ENCODE results near the gene BMPR1B.

The BMPR1B gene

DNA sequence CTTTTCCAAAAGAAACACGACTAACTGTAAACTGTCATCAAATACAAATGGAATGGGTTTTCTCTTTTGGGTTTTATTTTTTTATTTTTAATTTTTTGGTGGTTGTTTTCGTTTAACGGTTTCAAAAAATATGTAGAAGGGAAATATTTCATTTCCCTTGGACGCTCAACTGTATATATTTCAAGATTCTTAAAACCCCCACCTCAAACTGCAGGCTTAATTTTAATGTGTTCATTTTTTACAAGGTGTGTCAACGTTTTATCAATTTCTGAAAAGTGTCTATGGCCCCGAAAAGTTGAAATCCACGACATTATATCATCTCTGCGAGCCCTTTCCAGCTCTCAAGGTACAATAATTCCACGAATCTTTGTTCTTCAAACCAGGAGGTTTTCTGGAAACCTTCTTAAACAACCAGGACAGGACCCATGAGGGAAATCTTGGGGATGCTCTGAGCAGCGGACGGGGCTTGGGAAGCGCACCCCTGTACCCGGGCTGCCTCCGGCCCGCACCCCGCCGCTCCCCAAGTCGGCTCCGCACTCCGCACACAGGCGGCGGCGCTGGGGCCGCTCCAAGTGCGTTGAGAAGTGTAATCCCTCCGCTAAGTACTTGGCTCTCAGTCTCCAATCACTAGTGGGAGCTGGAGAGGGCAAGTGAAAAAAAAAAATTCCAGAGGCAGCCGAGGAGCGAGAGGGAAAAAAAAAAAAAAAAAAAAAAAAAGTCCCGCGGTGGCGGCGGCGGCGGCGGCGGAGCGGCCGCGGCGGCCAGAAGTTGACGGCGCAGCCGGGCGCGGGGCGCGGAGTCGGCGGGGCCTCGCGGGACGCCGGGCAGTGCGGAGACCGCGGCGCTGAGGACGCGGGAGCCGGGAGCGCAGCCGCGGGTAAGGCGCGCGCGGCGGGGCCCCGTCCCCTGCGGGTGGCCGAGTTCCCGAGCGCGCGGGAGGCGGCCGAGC is at the start of gene BMPR1B:
TSS of gene BMPR1B (plus strand) at position 764 of the 949 bp plus-strand sequence. CDS start 346,470 bp downstream, outside the sequence.
- peak in 1 of 2 donors; percentile 6 for DNase-seq

DNA sequence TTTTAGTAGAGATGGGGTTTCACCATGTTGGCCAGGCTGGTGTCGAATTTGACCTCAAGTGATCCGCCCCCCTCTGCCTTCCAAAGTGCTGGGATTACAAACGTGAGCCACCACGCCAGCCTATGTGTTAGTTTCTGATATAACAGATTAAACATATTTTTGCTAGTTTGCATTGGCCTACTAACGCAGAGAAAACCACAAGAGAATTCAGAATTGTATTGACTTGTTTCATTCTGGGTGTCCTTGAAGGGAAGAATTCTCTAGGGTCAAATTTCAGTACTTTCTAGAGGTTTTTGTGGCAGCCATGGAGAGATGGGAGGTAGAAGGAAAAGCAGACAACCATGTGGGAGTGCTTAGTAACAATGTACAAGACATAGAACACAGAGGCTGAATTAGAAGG is 46.1 kb upstream of the BMPR1B start:
- no peak for DNase-seq

DNA sequence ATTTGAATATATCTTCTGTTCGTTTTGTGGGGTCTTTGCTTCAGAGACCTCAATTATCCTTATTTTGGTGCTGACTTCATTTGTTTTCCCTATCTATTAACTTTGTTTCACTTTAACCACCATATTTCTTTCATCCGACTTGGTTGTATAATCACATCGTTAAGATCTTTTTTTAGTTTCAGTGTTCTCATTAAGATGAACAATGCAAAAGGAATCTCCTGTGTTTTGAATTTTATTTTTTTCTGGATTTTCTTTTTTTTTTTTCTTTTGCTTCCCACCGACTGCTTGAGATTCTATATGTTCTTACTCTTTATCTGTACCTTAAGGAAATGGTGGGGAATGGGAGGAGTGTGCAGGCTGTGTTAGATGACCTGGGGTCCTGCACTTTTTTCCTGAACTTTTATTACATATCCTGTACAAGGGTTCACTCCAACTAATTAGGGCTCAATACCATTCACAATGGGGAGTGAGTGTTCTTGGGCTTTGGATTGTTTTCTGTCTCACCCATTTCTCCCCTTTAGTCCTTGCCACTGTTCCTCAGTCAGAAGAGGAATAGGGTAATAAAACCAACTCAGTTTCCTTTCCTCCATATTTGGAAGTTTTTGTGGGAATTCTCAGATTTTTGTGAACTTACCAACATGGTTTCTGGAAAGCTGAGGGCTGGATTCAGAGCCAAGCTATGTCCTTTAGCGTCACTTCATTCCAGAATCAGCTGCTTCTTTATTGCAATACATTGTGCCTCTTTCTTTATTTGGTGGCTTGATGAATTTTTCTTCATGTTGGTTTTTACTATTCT is 43.2 kb upstream of the BMPR1B start:
- DNase-seq = no peak

DNA sequence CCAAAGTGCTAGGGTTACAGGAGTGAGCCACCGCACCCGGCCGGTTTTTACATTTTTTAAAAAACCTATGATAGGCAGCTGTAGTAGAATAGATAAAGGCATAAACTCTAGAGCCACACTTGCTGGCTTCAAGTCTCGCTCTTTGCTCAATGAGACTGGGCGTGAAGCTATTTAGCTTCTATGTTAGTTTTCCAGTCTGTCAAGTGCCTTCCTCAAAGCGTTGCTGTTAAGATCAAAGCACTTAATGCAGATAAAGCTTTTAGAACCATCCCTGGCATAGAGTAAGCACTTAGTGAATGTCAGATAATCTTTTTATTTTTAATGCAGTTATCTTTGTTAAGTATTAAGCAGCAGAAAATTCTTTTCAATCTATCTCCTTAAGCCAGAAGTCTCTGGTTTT is 42.0 kb upstream of the BMPR1B start:
- DNase-seq = no peak

DNA sequence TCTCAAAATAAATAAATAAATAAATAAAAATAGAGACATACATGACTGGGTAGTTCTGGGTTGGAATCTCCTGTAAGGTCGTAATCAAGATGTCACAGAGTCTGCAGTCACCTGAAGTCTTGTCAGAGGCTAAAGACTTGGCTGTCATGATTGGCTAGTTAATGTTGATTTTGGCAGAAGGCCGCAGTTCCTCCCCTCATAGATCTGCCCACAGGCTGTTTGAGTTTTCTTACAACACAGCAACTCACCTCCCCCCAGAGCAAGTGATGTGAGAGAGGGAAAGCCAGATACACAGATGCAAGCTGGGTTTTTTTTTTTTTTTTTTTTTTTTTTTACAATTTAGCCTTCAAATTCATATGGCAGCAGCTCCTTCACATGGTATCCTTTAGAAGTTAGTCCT is 36.4 kb upstream of the BMPR1B start:
- no peak for DNase-seq

DNA sequence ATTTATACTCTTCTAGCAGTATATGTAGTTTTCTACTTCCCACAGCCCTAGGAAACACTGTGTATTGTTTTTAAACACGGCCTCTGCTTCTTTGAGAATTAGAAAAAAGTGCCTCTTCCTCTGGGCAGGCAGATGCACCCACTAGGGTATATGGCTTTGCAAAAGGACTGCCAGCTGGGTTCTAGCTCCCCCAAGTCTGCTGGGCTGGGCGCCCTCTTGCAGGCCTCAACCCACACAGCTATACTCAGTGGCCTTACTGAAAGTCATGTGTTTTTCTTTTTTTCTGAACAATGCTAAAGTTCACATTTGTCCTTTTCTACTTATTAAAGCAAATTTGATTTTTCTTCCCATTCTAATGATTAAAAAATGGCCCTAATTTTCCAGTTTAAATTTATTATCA is 35.5 kb upstream of the BMPR1B start:
- DNase-seq = no peak

DNA sequence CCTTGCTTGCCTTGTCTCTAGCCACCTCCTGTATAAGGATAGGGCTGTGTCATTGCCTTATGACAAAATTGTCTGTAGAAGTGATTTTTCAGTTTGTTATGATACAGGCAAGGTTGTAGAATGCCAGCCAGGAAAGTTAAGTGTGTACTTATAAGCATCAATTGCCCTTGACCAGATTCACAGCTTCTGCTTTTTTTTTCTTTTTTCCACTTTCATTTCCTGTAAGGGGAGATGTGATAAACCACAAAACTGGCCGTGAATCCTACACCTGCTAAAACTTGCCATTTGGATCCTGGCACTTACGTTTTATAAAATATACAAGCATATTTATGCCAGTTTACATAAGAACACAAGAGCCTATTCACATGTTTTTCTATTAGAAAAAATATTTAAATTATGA is 35.0 kb upstream of the BMPR1B start:
- no peak for DNase-seq

DNA sequence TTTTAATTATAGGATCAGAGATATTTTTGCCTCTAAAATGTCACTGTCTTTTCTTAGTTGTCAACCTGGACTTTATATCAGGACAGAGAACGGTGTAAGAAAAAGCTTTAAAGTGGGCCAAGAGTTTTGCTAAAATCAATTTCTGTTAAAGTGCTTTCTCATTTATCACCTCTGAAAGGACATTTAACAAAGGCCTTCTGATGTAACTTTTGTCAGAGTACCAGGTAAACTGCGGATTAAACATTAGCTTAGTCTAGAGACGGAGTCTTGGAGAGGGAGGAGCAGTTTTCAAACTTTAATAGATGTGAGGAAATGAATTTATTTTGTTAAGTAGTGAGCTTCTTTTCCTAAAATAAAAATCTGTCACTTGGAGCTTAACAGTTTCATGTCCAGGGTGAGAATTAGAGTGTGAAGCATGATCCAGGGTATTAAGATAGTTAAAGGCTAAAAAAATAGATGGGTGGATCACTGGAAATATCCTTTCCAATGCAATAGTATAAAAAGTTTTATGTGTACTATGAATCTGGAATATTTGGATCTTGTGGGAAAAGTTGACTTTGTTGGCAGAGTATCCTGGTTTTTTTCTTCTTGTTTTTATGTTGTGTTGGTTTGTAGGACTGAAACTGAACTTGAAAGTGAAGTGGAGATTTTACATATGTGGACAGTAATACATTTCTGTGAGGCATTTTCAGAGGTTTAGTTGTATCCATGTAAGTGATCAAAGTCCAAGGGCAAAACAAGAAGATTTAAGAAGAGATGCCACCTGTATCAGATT is 33.6 kb upstream of the BMPR1B start:
- DNase-seq = no peak

DNA sequence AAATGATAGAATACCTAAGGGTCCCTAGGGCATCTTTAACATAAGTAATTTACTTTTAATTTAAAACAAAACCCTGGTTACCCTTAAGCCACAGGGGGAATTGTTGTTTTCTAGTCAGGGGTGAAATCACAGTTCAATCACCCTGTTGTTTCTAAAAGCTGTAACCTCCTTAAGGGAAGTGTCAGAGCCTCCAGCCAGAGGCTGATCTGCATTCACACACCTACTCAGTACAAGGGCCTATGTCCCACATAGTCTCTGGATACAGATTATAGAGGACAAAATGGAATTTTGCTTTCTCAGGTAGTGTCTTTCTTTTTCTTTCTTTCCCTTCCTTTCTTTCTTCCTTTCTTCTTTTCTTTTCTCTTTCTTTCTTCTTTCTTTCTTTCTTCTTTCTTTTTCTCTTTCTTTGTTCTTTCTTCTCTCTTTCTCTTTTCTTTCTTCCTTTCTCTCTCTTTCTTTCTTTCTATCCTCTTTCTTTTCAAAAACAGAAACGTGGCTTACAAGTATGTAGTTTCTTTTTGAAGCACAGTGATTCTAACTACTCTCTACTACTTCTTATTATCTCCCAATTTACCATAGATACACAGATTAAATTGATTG is 31.1 kb upstream of the BMPR1B start:
- DNase-seq = no peak

DNA sequence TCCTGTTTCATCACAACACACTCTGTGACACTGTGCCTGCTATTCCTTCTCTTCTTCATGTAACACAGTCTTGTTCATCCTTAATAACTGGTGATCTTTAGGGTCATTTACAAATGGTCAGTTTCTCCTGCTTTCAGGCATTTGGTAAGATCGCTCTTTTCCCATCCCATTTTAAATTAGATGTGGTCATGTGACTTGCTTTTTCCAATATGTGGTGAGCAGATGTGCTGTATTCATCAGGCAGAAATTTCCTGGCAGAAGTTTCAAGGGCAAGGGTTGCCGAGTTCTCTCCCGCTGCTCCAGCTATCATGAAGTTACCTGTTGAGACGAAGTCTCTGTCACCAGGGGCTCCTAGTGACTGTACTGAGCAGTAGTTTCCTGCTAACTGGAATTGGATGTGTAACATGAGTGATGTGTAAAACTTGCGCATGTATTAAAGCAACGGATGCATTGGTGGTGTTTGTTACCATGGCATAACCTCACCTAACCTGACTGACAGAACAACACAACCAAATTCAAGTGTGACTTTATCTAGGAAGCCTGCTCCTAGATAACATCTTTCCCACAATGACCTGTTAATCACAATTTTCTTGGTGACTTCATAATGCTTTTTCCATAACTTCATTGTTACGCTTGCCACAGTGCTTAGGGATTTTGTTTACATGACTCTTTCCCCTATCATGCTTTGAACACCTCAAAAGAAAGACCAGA is 29.5 kb upstream of the BMPR1B start:
- DNase-seq = no peak

DNA sequence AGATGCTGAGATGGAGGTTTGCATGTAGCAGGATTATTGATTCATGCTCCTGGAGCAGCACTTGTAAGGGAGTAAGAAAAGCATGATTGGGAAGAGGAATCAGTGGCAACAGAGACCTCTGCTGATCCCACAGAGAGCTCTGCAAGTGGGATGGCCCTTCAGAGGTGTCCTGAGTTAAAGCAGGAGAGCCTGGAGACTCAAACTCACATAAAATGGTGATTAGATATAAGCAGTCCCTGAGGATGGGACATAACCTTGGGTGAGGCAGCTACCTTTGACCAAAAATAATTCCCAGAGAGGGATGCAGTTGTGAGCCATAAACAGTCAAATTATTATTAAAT is 25.4 kb upstream of the BMPR1B start:
- no peak for DNase-seq

DNA sequence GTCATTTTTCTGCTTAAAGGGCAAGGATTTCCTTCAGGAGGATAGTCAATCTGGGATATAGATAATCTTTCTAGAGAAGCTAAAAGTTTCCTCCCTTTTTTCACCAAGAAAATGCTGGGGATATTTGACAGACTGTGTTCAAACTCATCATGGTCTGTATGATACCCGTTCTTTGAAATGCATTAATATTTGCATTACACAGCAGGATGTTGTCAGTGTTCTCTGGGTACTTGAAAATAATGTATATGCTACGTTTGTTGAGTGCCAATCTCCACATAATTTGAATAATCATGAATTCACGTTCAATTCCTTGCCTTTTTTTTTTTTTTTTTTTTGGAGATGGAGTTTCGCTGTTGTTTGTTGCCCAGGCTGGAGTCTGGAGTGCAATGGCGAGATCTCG is 18.0 kb upstream of the BMPR1B start:
- DNase-seq = no peak

DNA sequence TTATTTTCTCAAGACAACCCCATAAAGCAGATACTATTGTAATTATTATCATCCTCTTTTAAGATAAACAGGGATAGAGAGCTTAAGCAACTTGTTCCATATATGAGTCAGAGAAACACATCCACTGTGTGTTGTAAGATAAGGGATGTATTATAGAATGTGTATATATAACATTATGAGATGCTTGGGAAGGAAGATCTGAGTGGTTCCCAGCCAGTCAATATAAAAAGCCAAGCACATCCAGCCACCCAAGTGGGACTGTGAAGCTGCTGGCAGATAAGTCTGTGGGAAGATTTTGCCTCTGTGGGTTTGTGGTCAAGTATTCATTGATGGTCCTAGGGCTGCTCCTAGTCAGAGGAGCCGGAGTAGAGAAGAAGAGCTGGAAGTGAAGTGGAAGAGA is 16.5 kb upstream of the BMPR1B start:
- DNase-seq = no peak

DNA sequence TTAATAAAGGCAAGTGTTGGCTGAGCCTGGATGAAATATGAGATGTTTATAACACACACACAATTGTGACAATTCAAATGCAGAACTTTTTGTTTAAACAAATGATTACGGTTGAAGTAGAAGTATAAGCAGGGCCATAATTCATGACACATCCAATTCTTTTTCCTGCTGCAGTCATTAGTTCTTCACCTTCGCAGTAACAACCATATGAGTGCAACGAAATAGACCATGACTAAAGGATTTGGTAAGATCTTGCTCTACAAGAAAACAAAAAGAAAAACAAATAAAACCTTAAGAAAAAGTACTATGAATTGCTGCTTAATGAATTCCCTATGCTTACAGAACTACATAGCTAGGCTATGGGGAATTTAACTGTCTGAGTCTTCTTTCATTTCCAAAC is 13.9 kb upstream of the BMPR1B start:
- DNase-seq = no peak

DNA sequence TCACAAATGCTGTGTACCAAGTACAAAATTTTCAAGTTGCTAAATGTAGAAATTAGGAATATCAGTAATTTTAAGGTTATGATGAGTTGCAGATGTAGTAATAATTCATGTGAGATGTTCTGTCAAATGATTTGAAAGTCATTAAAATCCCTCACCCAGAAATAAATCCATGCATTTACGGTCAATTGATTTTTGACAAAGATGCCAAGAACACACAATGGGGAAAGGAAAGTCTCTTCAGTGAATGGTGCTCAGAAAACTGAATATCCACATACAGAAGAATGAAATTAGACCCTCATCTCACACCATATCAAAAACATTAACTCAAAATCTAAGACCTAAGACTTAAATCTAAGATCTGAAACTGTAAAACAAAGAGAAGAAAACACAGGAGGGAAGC is 12.9 kb upstream of the BMPR1B start:
- DNase-seq = no peak

DNA sequence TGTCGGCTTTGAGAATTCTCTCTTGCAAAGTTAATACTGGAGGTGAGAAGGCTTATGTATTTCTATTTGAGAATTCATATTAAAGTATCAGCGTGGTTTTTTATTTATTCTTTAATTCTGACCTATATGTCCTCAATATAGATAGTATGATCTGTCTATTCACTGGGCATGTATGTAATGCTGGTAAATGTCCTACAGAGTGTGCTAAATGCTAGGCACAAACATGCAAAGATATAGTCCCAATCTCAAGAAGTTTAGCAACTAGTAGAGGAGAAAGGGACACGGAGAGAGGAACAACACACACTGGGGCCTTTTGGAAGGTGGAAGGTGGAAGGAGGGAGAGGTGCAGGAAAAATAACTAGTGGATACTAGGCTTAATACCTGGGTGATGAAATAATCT is 11.0 kb upstream of the BMPR1B start:
- DNase-seq = no peak

DNA sequence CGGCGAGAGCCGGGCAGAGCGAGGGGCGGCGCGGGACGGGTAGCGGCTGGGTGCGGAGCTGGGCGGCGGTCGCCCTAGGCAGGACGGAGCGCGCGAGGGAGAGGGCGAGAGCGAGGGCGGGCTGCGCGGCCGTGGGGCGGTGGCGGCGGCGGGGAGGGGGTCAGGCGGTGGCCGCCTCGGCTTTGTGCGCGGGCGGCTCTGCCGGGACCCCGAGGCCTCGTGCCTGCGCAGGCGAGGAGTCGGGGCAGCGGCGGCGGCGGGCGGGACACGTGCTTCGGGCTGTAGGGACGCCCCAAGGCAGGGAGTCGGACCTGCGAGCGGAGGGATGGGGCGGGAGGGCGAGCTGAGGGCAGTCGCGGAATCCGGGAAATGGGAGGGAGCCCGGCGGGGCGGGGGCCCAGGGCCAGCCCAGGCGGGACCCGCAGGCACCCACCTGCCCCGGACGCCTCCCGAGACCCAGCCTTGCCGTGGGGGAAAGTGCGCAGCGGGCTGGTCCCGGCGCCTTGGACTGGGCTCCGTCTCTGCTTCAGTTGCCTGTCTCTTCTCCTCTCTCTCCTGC is 465 bp downstream of the BMPR1B start:
- DNase-seq = peak in 1 of 2 donors; percentile 24

DNA sequence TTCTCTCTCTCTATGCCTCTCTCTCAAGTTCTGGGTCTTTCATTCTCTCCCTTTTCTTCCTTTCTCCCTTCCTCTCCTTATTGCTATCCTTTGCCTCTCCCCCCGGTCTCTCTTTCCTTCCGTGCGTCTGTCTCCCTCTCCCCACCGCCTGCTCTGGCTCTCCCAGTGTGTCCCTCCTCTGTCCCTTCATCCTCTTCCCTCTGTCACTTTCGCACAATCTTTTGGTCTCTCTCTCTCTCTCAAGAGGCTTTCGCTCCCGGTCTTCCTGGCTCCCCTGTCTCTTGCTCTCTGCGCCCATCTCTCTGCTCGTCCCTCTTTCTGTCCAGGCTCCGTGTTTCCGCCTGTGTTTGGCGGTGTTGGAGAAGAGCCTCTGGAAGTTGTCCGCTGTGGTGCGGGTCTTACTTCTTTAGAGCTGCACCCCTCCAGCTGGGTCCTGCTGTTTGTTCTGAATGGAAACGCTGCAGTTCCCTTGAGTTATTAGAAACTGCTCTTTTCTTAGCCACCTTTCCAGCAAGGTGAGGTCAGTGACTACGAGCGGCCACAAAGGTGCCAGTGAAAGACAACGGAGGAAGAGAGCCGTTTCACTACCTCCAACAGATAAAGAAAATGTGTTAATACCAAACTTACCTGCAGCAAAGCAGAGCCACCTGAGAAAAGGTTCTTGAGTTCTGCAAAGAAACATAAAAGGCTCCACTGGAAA is 1.1 kb downstream of the BMPR1B start:
- no peak for DNase-seq

DNA sequence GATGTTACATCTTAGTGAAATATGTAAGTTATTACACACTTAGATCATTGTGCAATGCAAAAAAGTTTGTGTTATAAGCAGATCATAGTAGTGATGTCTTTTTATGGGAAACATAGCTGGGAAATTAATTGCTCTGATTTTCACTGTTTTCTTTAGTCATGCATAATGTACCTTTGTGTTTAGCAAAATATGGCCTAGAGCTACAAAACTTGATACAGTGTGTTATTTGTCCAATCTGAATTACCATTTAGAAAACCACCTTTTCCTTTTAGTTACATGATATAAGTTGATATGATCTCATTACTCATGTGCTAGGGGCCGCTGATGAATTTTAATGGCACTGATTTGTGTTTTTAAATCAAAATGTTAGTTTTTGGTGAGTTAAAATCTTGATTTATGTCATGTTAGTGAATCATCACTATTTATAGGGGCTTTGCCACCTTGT is 2.0 kb downstream of the BMPR1B start:
- no peak for DNase-seq

DNA sequence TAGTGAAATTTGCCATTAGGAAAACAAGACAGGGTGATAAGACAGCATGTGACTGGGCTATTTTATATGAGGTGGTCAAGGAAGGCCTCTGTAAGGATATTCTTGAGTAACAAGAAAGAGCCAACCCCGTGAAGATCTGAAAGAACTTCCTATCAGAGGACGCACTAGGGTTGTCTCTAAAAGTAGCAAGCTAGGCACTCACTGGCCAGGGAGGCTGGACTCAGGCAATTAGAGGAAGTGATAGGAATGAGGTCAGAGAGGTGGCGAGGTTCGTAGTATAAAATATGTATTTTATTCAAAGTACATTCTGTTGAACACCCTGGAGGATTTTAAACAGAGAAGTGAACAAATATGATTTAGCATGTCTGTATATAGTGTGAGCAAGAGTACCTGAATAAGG is 4.6 kb downstream of the BMPR1B start:
- no peak for DNase-seq

DNA sequence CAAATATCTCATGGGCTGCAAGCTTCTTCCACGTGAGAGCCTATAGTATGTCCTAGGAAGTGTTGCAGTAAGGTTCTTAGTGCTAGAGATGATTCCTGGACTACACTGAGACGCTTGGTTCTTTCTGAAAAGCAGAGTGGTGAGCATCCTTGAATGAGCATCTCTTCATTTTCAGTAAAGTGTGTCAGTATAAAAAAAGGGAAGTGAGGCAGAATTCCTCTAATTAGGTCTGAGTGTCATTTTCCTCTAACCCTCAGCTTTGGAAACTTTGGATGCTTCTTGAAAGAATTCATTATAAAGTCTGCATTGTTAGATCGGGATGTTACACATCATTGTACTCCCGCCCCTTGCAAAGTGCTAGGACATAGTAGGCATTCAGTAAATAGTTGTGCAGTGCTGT is 5.2 kb downstream of the BMPR1B start:
- DNase-seq = no peak
